Endothelial cell of umbilical vein (primary cell): ENCODE results near the gene ZRANB2. TPM values are rescaled to one million over a fixed set of nuclear protein-coding genes. Genes with fewer than 3 reads are reported as not detected.

Experiments used
- BruUV-seq: library from RNA; stranded (reverse); fragments of 400-500 nt; replicated peaks from 2 replicates; lab custom pipeline; 2021; lab: Mats Ljungman, UMichigan
- CTCF ChIA-PET: fragments of 300-600, 350-600 bp; sonication (Branson Sonifier 250); formaldehyde crosslinking; loops from one replicate; lab custom pipeline; 2021; ENCODE audit warnings: antibody characterized with exemption, inconsistent platforms; lab: Charles Lee
- POLR2A ChIA-PET: fragments of 300-600, 350-600 bp; sonication (Branson Sonifier 250); formaldehyde crosslinking; loops from one replicate; lab custom pipeline; 2021; ENCODE audit warnings: antibody characterized with exemption, inconsistent platforms; lab: Charles Lee
- DNase-seq: peaks from one replicate; pipeline ENCODE4 v3.0.0-alpha.2; 2011; ENCODE audit warnings: low read depth, low spot score
- FAIRE-seq: peaks from 2 replicates; lab custom pipeline; 2011; peaks lifted over from hg19 to GRCh38; lab: Jason Lieb, UNC
- H2AFZ ChIP-seq: 2 replicates; pipeline ENCODE4 v1.6.0; 2012; ENCODE audit warnings: low read depth, low read length, control low read depth, inconsistent platforms
- H3K27ac ChIP-seq: 2 replicates; pipeline ENCODE4 v1.5.1; 2011; ENCODE audit warnings: low read depth, mild to moderate bottlenecking, control low read depth, low read length, moderate library complexity; ENCODE audit not compliant: insufficient read depth
- H3K27me3 ChIP-seq, 2 experiments: 2 replicates each; pipeline versions ENCODE4 v1.6.0 to v1.6.1; 2011; ENCODE audit warnings: low read length in 2 of 2, mixed read lengths in 1 of 2; ENCODE audit not compliant: control insufficient read depth in 2 of 2, insufficient read depth in 2 of 2
- H3K36me3 ChIP-seq, 2 experiments: 2 replicates in 1 of 2; 3 replicates in 1 of 2; pipeline ENCODE4 v1.5.1; 2011; ENCODE audit warnings: low read length in 2 of 2, mild to moderate bottlenecking in 1 of 2, moderate library complexity in 1 of 2; ENCODE audit not compliant: control insufficient read depth in 2 of 2, insufficient read depth in 2 of 2; ENCODE audit errors: extremely low read depth in 1 of 2
- H3K4me1 ChIP-seq: 3 replicates; pipeline ENCODE4 v1.5.1; 2011; ENCODE audit warnings: mild to moderate bottlenecking, low read length; ENCODE audit not compliant: control insufficient read depth, insufficient read depth; ENCODE audit errors: extremely low read depth
- H3K4me2 ChIP-seq: 2 replicates; pipeline ENCODE4 v1.6.1; 2011; ENCODE audit warnings: low read length, control low read depth, mixed read lengths; ENCODE audit not compliant: insufficient read depth
- H3K4me3 ChIP-seq, 3 experiments: fragments of 200-600 bp in 1 of 3; sonication (generic), shearing (Covaris generic) in 1 of 3; replicated peaks in 1 of 3; 2 replicates each; pipeline ENCODE4 v1.5.1; 2011 to 2016; ENCODE audit warnings: control low read depth in 3 of 3, low read length in 3 of 3, mild to moderate bottlenecking in 2 of 3, inconsistent platforms in 1 of 3, low read depth in 1 of 3, moderate library complexity in 1 of 3; ENCODE audit not compliant: insufficient read depth in 1 of 3
- H3K79me2 ChIP-seq: 2 replicates; pipeline ENCODE4 v1.6.0; 2012; ENCODE audit warnings: low read length, inconsistent platforms; ENCODE audit not compliant: control insufficient read depth, insufficient read depth
- H3K9ac ChIP-seq: replicated peaks from 2 replicates; pipeline ENCODE3; 2011; ENCODE audit warnings: low read length, control low read depth; ENCODE audit not compliant: insufficient read depth; ENCODE audit errors: extremely low read depth
- H3K9me1 ChIP-seq: replicated peaks from 3 replicates; pipeline ENCODE4 v1.6.0; 2011; ENCODE audit warnings: mild to moderate bottlenecking, low read length; ENCODE audit not compliant: control insufficient read depth, insufficient read depth; ENCODE audit errors: extremely low read depth
- H3K9me3 ChIP-seq: replicated peaks from 2 replicates; pipeline ENCODE4 v1.5.1; 2012; ENCODE audit warnings: low read length, inconsistent platforms; ENCODE audit not compliant: control insufficient read depth, insufficient read depth
- H4K20me1 ChIP-seq: replicated peaks from 2 replicates; pipeline ENCODE3; 2011; ENCODE audit warnings: mild to moderate bottlenecking, low read length; ENCODE audit not compliant: control insufficient read depth, insufficient read depth; ENCODE audit errors: extremely low read depth
- CTCF ChIP-seq, 2 donors: IDR thresholded peaks; 1 replicate in 1 of 2; 2 replicates in 1 of 2; pipeline ENCODE4 v1.5.1; 2011; ENCODE audit warnings: low read length in 2 of 2, mild to moderate bottlenecking in 2 of 2, moderate library complexity in 2 of 2, control low read depth in 1 of 2, inconsistent platforms in 1 of 2, low read depth in 1 of 2; ENCODE audit not compliant: insufficient read depth in 1 of 2; ENCODE audit errors: extremely low read depth in 1 of 2
- EZH2 ChIP-seq: IDR thresholded peaks from 2 replicates; pipeline ENCODE4 v1.6.1; 2012; ENCODE audit warnings: borderline replicate concordance, low read depth, mild to moderate bottlenecking, moderate library complexity, low read length, inconsistent platforms; ENCODE audit not compliant: severe bottlenecking
- FOS ChIP-seq: IDR thresholded peaks from 2 replicates; pipeline ENCODE4 v1.6.1; 2011; ENCODE audit warnings: mild to moderate bottlenecking, low read length, moderate library complexity, borderline replicate concordance; ENCODE audit not compliant: insufficient read depth
- JUN ChIP-seq: IDR thresholded peaks from 2 replicates; pipeline ENCODE4 v1.6.1; 2011; ENCODE audit warnings: borderline replicate concordance, low read depth; ENCODE audit not compliant: insufficient read length, insufficient read depth
- MAX ChIP-seq: IDR thresholded peaks from 2 replicates; pipeline ENCODE4 v1.6.1; 2011; ENCODE audit not compliant: insufficient read depth, insufficient read length
- MYC ChIP-seq: IDR thresholded peaks from one replicate; pipeline ENCODE4 v1.6.1; 2011; ENCODE audit warnings: mild to moderate bottlenecking, low read depth, low read length
- POLR2AphosphoS5 ChIP-seq: IDR thresholded peaks from 2 replicates; pipeline ENCODE4 v1.6.1; 2012; ENCODE audit warnings: low read depth, mild to moderate bottlenecking, control low read depth, low read length, moderate library complexity; ENCODE audit not compliant: insufficient read depth
- dilution Hi-C: fragments of 300-500 bp; cut with MboI; formaldehyde crosslinking; loops from one replicate; pipeline ENCODE4 v1.15.0; 2019; ENCODE audit warnings: low sequenced_read_pairs; ENCODE audit not compliant: extremely low pct_ligation_motif_present
- intact Hi-C: fragments of 100-400 bp; cut with micrococcal nuclease; formaldehyde crosslinking; loops from one replicate; pipeline ENCODE4 v1.10.0; 2022
- polyA plus RNA-seq, 4 experiments: library from polyadenylated mRNA; depleted of rRNA in 3 of 4; stranded (reverse) in 3 of 4; unstranded in 1 of 4; fragments of >200 nt; gene quantifications; 2 replicates each; pipeline versions ENCODE4 v1.2.1 to v1.2.3, GENCODE V29; 2011 to 2012; ENCODE audit warnings: missing spikeins in 1 of 4
- total RNA-seq: library from RNA; stranded (reverse); gene quantifications from 2 replicates; pipeline ENCODE4 v1.2.3, GENCODE V29; 2021

The ZRANB2 gene
- total and polyA plus RNA-seq, 2 donors (not counting 3 experiments of a cell fraction or from before 2014, with no cell fraction given): 23.6 to 84.1 TPM

GRCh38 chr1:71044833-71045232 is 36.0 kb downstream of the ZRANB2 start:
- dilution Hi-C loops (no loop called here), intact Hi-C loops (loop anchor here (2.0 kb wide), 1 partner anchor 914 kb away; no protein-coding TSS in a partner anchor)
- Histone ChIP-seq H4K20me1 (no peaks in the 10 kb centered on the region), H3K27ac (no peak overlapping the region), H3K9me1 (no peaks in the 10 kb centered on the region), H3K4me1 (peaks cover 9% of the 10 kb centered on the region), H3K27me3 (peaks cover 40 to 58% of the 10 kb centered on the region in 2 experiments), H3K36me3 (no peaks in the 10 kb centered on the region), H3K9ac (no peak overlapping the region), H3K79me2 (no peaks in the 10 kb centered on the region), H3K9me3 (no peaks in the 10 kb centered on the region), H3K4me3 (no peak overlapping the region), H3K4me2 (no peak overlapping the region), H2AFZ (no peak overlapping the region)
- TF ChIP-seq CTCF (IDR thresholded peaks at IDR 0.05; ENCODE audit: extremely low read depth in 1 of 2, insufficient read depth in 1 of 2, low read depth in 1 of 2, low read length in 2 of 2) (no peak), FOS (no peak), JUN (no peak)
- CTCF ChIA-PET: interaction anchor here (1.2 kb wide), 1 partner anchor 79 kb away, joined by 3 read pairs; no protein-coding TSS in a partner anchor
- DNase-seq (no peak), FAIRE-seq (no peak)
- BruUV-seq: no TSS peak
- POLR2A ChIA-PET: no interaction called here

GRCh38 chr1:71043065-71043464 is 37.8 kb downstream of the ZRANB2 start:
- DNase-seq (no peak), FAIRE-seq (no peak)
- intact Hi-C loops: no loop called here
- no peaks in the 10 kb centered on the region for H3K9me3 ChIP-seq
- TF ChIP-seq MAX (no peak), POLR2AphosphoS5 (no peak), EZH2 (no peak), MYC (no peak)
- no peak overlapping the region for H3K4me2 ChIP-seq
- H3K4me3 ChIP-seq: no peak overlapping the region
- no peaks in the 10 kb centered on the region for H3K36me3 ChIP-seq
- H4K20me1 ChIP-seq: no peaks in the 10 kb centered on the region
- no peaks in the 10 kb centered on the region for H3K9me1 ChIP-seq
- H3K9ac ChIP-seq: no peak overlapping the region
- peaks cover 9% of the 10 kb centered on the region for H3K4me1 ChIP-seq
- H3K27me3 ChIP-seq: peaks cover 30 to 44% of the 10 kb centered on the region in 2 experiments
- no peaks in the 10 kb centered on the region for H3K79me2 ChIP-seq
- ChIA-PET CTCF (interaction anchor here (1.2 kb wide), 1 partner anchor 9 kb away, joined by 3 read pairs; no protein-coding TSS in a partner anchor), POLR2A (no interaction called here)
- no TSS peak for BruUV-seq
- no peak overlapping the region for H2AFZ ChIP-seq
- H3K27ac ChIP-seq: no peak overlapping the region
- dilution Hi-C loops: no loop called here
